HEK293T (cell line): Measurements from ENCODE around the gene FBP2.

Experiments used
- CTCF ChIA-PET: fragments of 350-600 bp; formaldehyde crosslinking; extraction: SDS; loops from one replicate; lab custom pipeline; 2021; ENCODE audit warnings: antibody characterized with exemption, inconsistent platforms; lab: Yijun Ruan, JAX
- POLR2A ChIA-PET: fragments of 350-600 bp; formaldehyde crosslinking; extraction: SDS; loops from one replicate; lab custom pipeline; 2020; ENCODE audit warnings: antibody characterized with exemption, inconsistent platforms; lab: Yijun Ruan, JAX
- DNase-seq: peaks from one replicate; pipeline ENCODE4 v3.0.0; 2012; ENCODE audit warnings: mixed read lengths; ENCODE audit errors: extremely low spot score
- ARNT ChIP-seq: fragments of 450-650 bp; IDR thresholded peaks from 2 replicates; pipeline ENCODE4 v1.6.1; 2017; ENCODE audit warnings: mild to moderate bottlenecking
- BHLHE40 ChIP-seq: fragments of 450-650 bp; IDR thresholded peaks from 2 replicates; pipeline ENCODE4 v1.6.1; 2016; ENCODE audit warnings: mild to moderate bottlenecking, moderate library complexity, borderline replicate concordance
- CTBP1 ChIP-seq: fragments of 450-650 bp; IDR thresholded peaks from 2 replicates; pipeline ENCODE4 v1.6.1; 2016; ENCODE audit warnings: borderline replicate concordance
- ELF4 ChIP-seq: fragments of 450-650 bp; IDR thresholded peaks from 2 replicates; pipeline ENCODE4 v1.6.1; 2017; ENCODE audit warnings: antibody characterized with exemption
- FOXA1 ChIP-seq: fragments of 450-650 bp; IDR thresholded peaks from 2 replicates; pipeline ENCODE4 v1.6.1; 2016; ENCODE audit warnings: mild to moderate bottlenecking
- FOXK2 ChIP-seq: fragments of 450-650 bp; IDR thresholded peaks from 2 replicates; pipeline ENCODE4 v1.6.1; 2016; ENCODE audit warnings: mild to moderate bottlenecking
- FOXM1 ChIP-seq: fragments of 450-650 bp; IDR thresholded peaks from 2 replicates; pipeline ENCODE4 v1.6.1; 2017; ENCODE audit warnings: mild to moderate bottlenecking, borderline replicate concordance
- HDGF ChIP-seq: fragments of 450-650 bp; IDR thresholded peaks from 2 replicates; pipeline ENCODE4 v1.6.1; 2017; ENCODE audit warnings: antibody characterized with exemption, borderline replicate concordance
- L3MBTL2 ChIP-seq: fragments of 450-650 bp; conservative IDR thresholded peaks from 2 replicates; pipeline ENCODE4 v1.6.1; 2016; ENCODE audit warnings: mild to moderate bottlenecking
- LEF1 ChIP-seq: fragments of 450-650 bp; IDR thresholded peaks from 2 replicates; pipeline ENCODE4 v1.6.1; 2017; ENCODE audit warnings: mild to moderate bottlenecking, borderline replicate concordance
- NFRKB ChIP-seq: fragments of 450-650 bp; IDR thresholded peaks from 2 replicates; pipeline ENCODE4 v1.6.1; 2016; ENCODE audit warnings: mild to moderate bottlenecking, moderate library complexity
- PKNOX1 ChIP-seq: fragments of 450-650 bp; IDR thresholded peaks from 2 replicates; pipeline ENCODE4 v1.6.1; 2016
- SP1 ChIP-seq: fragments of 450-650 bp; IDR thresholded peaks from 2 replicates; pipeline ENCODE4 v1.6.1; 2017
- SUZ12 ChIP-seq: fragments of 450-650 bp; IDR thresholded peaks from 2 replicates; pipeline ENCODE4 v1.6.1; 2016; ENCODE audit warnings: mild to moderate bottlenecking
- TARDBP ChIP-seq: fragments of 450-650 bp; IDR thresholded peaks from 2 replicates; pipeline ENCODE4 v1.6.1; 2016
- ZNF384 ChIP-seq: fragments of 450-650 bp; IDR thresholded peaks from 2 replicates; pipeline ENCODE4 v1.6.1; 2016

The FBP2 gene

GRCh38 chr9:94611638-94612068, 18.0 kb upstream of the FBP2 start:
- no peak for DNase-seq
- TF ChIP-seq BHLHE40 (no peak), ARNT (no peak), ZNF384 (no peak), SP1 (no peak), CTBP1 (no peak), LEF1 (no peak), NFRKB (no peak), PKNOX1 (no peak), L3MBTL2 (no peak)
- POLR2A ChIA-PET = no interaction called here
- CTCF ChIA-PET = no interaction called here

GRCh38 chr9:94610181-94610606, 16.6 kb upstream of the FBP2 start:
- POLR2A ChIA-PET = no interaction called here
- TF ChIP-seq FOXM1 = no peak
- no peak for TF ChIP-seq L3MBTL2
- TF ChIP-seq TARDBP = no peak
- TF ChIP-seq FOXA1 = no peak
- TF ChIP-seq FOXK2 = no peak
- no peak for TF ChIP-seq LEF1
- no peak for TF ChIP-seq HDGF
- no peak for TF ChIP-seq NFRKB
- TF ChIP-seq SP1 = no peak
- TF ChIP-seq SUZ12 = no peak
- TF ChIP-seq ARNT = no peak
- TF ChIP-seq PKNOX1 = no peak
- no peak for TF ChIP-seq BHLHE40
- no peak for TF ChIP-seq CTBP1
- no peak for TF ChIP-seq ZNF384
- no peak for TF ChIP-seq ELF4
- CTCF ChIA-PET = no interaction called here

GRCh38 chr9:94607423-94607691, 13.7 kb upstream of the FBP2 start:
- TF ChIP-seq HDGF (no peak), L3MBTL2 (no peak), NFRKB (no peak), SP1 (no peak), LEF1 (no peak), SUZ12 (no peak), TARDBP (no peak), FOXK2 (no peak), BHLHE40 (no peak), FOXM1 (no peak), FOXA1 (no peak), ELF4 (no peak), ZNF384 (no peak), CTBP1 (no peak), PKNOX1 (no peak), ARNT (no peak)
- CTCF ChIA-PET = no interaction called here
- POLR2A ChIA-PET = no interaction called here
- DNase-seq = no peak

More at GRCh38 chr9:94610181-94610606, 16.6 kb upstream of the FBP2 start:
- no peak for DNase-seq

- TF ChIP-seq TARDBP = no peak
- no peak for TF ChIP-seq FOXM1
- TF ChIP-seq FOXA1 = no peak
- TF ChIP-seq L3MBTL2 = no peak
- TF ChIP-seq PKNOX1 = no peak
- TF ChIP-seq ARNT = no peak
- TF ChIP-seq LEF1 = no peak
- no peak for TF ChIP-seq HDGF
- no peak for TF ChIP-seq FOXK2
- no peak for TF ChIP-seq SP1
- no peak for TF ChIP-seq SUZ12
- no peak for TF ChIP-seq CTBP1
- TF ChIP-seq ELF4 = no peak
- TF ChIP-seq NFRKB = no peak
- no peak for TF ChIP-seq BHLHE40
- ChIA-PET POLR2A (no interaction called here), CTCF (no interaction called here)
- no peak for DNase-seq
These were observed 13.2 kb upstream of the FBP2 start for GRCh38 chr9:94606646-94607422.

GRCh38 chr9:94603259-94604160, 9.9 kb upstream of the FBP2 start:
- ChIA-PET POLR2A (no interaction called here), CTCF (interaction anchor here (0.7 to 1.0 kb wide), 2 partner anchors 11 to 49 kb away, joined by 3 read pairs; partner anchors contain the start of gene PCAT7)
- DNase-seq = peak; percentile 73
- no peak for TF ChIP-seq TARDBP
- TF ChIP-seq PKNOX1 = no peak
- no peak for TF ChIP-seq ZNF384
- no peak for TF ChIP-seq L3MBTL2
- no peak for TF ChIP-seq ELF4
- TF ChIP-seq CTBP1 = no peak
- no peak for TF ChIP-seq HDGF
- no peak for TF ChIP-seq LEF1
- no peak for TF ChIP-seq FOXA1
- TF ChIP-seq FOXK2 = no peak
- TF ChIP-seq ARNT = no peak
- TF ChIP-seq FOXM1 = no peak
